Caco-2 (cell line): ENCODE measurements around the gene VAMP8. TPM values are rescaled to one million over a fixed set of nuclear protein-coding genes. Genes with fewer than 3 reads are reported as not detected.

Source experiments
- BruUV-seq: library from RNA; stranded (reverse); fragments of 400-500 nt; replicated peaks from 2 replicates; lab custom pipeline; 2021; lab: Mats Ljungman, UMichigan
- CTCF ChIA-PET: fragments of 300-600 bp; sonication (Branson Sonifier 250); formaldehyde crosslinking; loops from one replicate; lab custom pipeline; 2022; ENCODE audit warnings: antibody characterized with exemption; lab: Charles Lee
- POLR2A ChIA-PET: fragments of 300-600 bp; sonication (Branson Sonifier 250); formaldehyde crosslinking; loops from one replicate; lab custom pipeline; 2022; ENCODE audit warnings: antibody characterized with exemption; lab: Charles Lee
- DNase-seq, 2 experiments: peaks; one replicate each; pipeline versions ENCODE4 v3.0.0 to v3.0.0-alpha.2; 2020 to 2022
- H3K27me3 ChIP-seq: replicated peaks from 2 replicates; pipeline ENCODE4 v1.6.0; 2011; ENCODE audit warnings: low read length; ENCODE audit not compliant: control insufficient read depth, insufficient read depth
- H3K36me3 ChIP-seq: 2 replicates; pipeline ENCODE4 v1.5.1; 2011; ENCODE audit warnings: low read length; ENCODE audit not compliant: control insufficient read depth, insufficient read depth
- H3K4me1 ChIP-seq: fragments of 250-450 bp; sonication (Bioruptor Pico); 2 replicates; pipeline ENCODE4 v1.5.1; 2020; ENCODE audit warnings: mild to moderate bottlenecking
- H3K4me3 ChIP-seq: 2 replicates; pipeline ENCODE4 v1.5.1; 2011; ENCODE audit warnings: low read depth, mild to moderate bottlenecking, control low read depth, low read length
- H3K9me3 ChIP-seq: fragments of 250-450 bp; sonication (Bioruptor Pico); 2 replicates; pipeline ENCODE4 v1.5.1; 2020; ENCODE audit warnings: mild to moderate bottlenecking, moderate library complexity
- H3K27ac Mint-ChIP-seq: one replicate; pipeline ENCODE4 v1.8.0; 2022; ENCODE audit warnings: mixed read lengths; ENCODE audit not compliant: unreplicated experiment
- H3K27me3 Mint-ChIP-seq: one replicate; pipeline ENCODE4 v1.8.0; 2022; ENCODE audit warnings: mixed read lengths; ENCODE audit not compliant: insufficient read depth, unreplicated experiment
- H3K36me3 Mint-ChIP-seq: one replicate; pipeline ENCODE4 v1.8.0; 2022; ENCODE audit warnings: mild to moderate bottlenecking, mixed read lengths; ENCODE audit not compliant: insufficient read depth, unreplicated experiment
- H3K4me1 Mint-ChIP-seq: one replicate; pipeline ENCODE4 v1.8.0; 2022; ENCODE audit warnings: low read depth, mixed read lengths; ENCODE audit not compliant: unreplicated experiment
- H3K4me3 Mint-ChIP-seq: one replicate; pipeline ENCODE4 v1.8.0; 2022; ENCODE audit warnings: mild to moderate bottlenecking, moderate library complexity, mixed read lengths; ENCODE audit not compliant: unreplicated experiment
- H3K9me3 Mint-ChIP-seq: one replicate; pipeline ENCODE4 v1.8.0; 2022; ENCODE audit warnings: mixed read lengths; ENCODE audit not compliant: unreplicated experiment
- intact Hi-C: fragments of 100-400 bp; cut with micrococcal nuclease; formaldehyde crosslinking; loops from one replicate; pipeline ENCODE4 v1.10.0; 2022; ENCODE audit not compliant: unreplicated experiment
- total RNA-seq: library from RNA; stranded (reverse); gene quantifications from 2 replicates; pipeline ENCODE4 v1.2.3, GENCODE V29; 2022
- TF ChIP-seq, protein P1 (sequence below), 2 experiments: fragments of 200-600 bp in 1 of 2; IDR thresholded peaks; 1 replicate in 1 of 2; 2 replicates in 1 of 2; pipeline versions ENCODE4 v1.5.1 to v1.8.0; 2011 to 2022; ENCODE audit warnings: antibody characterized with exemption in 1 of 2, control low read depth in 1 of 2, inconsistent platforms in 1 of 2, low read depth in 1 of 2, low read length in 1 of 2, mild to moderate bottlenecking in 1 of 2, moderate library complexity in 1 of 2; ENCODE audit not compliant: insufficient read depth in 1 of 2, severe bottlenecking in 1 of 2, unreplicated experiment in 1 of 2

The VAMP8 gene
- total RNA-seq, 1 experiment from 2014 or later, result 85.5 TPM

DNA sequence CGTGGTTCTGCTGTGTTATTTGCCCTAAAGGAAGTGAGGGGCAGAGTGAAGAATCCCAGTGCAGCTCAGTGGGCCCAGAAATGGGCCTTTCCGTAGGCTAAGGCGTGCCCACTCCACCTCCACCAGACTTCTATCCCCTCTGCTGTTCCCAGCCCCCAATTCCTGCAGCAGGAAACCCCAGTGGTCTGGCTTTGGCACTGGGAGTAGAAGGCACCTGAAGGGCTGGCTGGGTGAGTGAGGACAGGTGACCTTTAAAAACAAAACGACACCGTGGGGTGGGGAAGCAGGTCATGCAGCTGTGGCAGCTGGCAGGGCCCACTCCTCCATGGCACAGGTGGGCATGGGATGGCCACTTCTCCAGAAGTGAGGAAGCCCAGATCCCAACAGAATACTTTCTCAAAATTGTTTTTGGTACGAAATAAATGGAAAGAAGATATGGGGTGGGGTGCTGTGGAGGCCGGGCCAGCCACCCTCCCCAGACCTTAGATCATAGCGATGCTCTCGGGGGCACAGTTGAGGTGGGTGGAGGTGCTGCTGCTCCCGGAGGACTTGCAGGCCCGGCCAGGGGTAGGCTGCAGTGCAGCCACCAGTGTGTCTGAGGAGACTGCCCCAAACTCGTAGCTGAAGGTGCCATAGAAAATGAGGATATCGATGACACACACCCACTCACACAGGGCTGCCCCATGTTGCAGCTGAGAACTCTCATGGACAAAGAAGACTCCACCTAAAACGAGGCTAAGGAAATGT lies 21.4 kb downstream of the VAMP8 start:
- intact Hi-C loops, result no loop called here
- Histone ChIP-seq H3K9me3 (no peaks in the 10 kb centered on the region), H3K36me3 (peaks cover 11% of the 10 kb centered on the region), H3K4me3 (no peak overlapping the region), H3K27me3 (no peaks in the 10 kb centered on the region), H3K4me1 (peaks cover 16% of the 10 kb centered on the region; the same call in 1 of the 2 replicates)
- TF ChIP-seq, protein P1, sequence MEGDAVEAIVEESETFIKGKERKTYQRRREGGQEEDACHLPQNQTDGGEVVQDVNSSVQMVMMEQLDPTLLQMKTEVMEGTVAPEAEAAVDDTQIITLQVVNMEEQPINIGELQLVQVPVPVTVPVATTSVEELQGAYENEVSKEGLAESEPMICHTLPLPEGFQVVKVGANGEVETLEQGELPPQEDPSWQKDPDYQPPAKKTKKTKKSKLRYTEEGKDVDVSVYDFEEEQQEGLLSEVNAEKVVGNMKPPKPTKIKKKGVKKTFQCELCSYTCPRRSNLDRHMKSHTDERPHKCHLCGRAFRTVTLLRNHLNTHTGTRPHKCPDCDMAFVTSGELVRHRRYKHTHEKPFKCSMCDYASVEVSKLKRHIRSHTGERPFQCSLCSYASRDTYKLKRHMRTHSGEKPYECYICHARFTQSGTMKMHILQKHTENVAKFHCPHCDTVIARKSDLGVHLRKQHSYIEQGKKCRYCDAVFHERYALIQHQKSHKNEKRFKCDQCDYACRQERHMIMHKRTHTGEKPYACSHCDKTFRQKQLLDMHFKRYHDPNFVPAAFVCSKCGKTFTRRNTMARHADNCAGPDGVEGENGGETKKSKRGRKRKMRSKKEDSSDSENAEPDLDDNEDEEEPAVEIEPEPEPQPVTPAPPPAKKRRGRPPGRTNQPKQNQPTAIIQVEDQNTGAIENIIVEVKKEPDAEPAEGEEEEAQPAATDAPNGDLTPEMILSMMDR (IDR thresholded peaks at IDR 0.05; ENCODE audit: insufficient read depth in 1 of 2, low read depth in 1 of 2, low read length in 1 of 2, severe bottlenecking in 1 of 2, unreplicated experiment in 1 of 2), result no peak
- no TSS peak for BruUV-seq
- peaks cover 46% of the 10 kb centered on the region for H3K36me3 Mint-ChIP-seq
- no peaks in the 10 kb centered on the region for H3K27me3 Mint-ChIP-seq
- DNase-seq, result no peak
- peaks cover 20% of the 10 kb centered on the region for H3K4me1 Mint-ChIP-seq
- H3K27ac Mint-ChIP-seq, result no peak overlapping the region
- ChIA-PET CTCF (no interaction called here), POLR2A (no interaction called here)
- H3K4me3 Mint-ChIP-seq, result no peak overlapping the region
- no peaks in the 10 kb centered on the region for H3K9me3 Mint-ChIP-seq

DNA sequence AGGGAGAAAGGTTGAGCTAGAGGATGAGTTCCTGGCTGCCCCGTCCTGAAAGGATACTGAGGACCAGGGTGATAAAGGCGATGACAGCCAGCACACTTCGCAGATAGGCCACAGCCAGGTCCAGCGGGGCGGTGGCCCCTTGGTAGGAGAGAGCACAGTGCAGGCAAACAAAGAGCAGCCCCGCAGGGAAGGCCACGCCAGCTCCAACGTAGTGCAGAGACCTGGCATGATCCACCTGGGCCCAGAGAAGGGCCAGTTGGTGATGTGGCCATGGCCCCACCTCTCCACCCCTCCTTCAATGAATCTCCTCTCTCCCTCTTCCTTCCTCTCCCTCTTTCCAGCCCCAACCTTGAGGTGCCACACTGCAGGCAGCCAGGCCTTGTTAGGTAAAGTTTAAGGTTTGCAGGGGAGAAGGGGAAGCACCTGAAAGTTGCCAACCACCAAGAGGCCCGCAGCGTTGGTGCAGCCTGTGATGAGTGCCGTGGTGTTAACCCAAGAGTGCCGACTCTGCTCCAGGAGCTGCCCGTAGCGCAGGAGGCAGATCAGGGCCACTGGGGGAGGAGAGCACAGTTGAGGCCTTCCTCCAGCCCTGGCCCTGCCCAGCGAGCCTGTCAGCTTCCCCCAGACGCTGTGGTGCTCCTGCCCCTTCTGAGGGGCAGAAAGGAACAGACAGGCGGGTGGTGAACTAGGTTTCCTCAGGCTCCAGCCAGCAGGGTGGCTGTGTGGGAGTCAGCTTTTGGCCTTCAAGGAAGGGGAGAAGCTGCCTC lies 22.3 kb downstream of the VAMP8 start:
- Mint-ChIP-seq H3K4me1 (peaks cover 17% of the 10 kb centered on the region), H3K27me3 (no peaks in the 10 kb centered on the region), H3K9me3 (no peaks in the 10 kb centered on the region), H3K4me3 (no peak overlapping the region), H3K27ac (no peak overlapping the region), H3K36me3 (peaks cover 51% of the 10 kb centered on the region)
- no peak overlapping the region for H3K4me3 ChIP-seq
- no peak for DNase-seq
- H3K36me3 ChIP-seq, result peaks cover 11% of the 10 kb centered on the region
- H3K4me1 ChIP-seq, result peaks cover 14% of the 10 kb centered on the region; the same call in 1 of the 2 replicates
- no TSS peak for BruUV-seq
- CTCF ChIA-PET, result no interaction called here
- no peaks in the 10 kb centered on the region for H3K9me3 ChIP-seq
- POLR2A ChIA-PET, result no interaction called here
- TF ChIP-seq, protein P1 (IDR thresholded peaks at IDR 0.05; ENCODE audit: insufficient read depth in 1 of 2, low read depth in 1 of 2, low read length in 1 of 2, severe bottlenecking in 1 of 2, unreplicated experiment in 1 of 2), result no peak
- H3K27me3 ChIP-seq, result no peaks in the 10 kb centered on the region
- intact Hi-C loops, result no loop called here

DNA sequence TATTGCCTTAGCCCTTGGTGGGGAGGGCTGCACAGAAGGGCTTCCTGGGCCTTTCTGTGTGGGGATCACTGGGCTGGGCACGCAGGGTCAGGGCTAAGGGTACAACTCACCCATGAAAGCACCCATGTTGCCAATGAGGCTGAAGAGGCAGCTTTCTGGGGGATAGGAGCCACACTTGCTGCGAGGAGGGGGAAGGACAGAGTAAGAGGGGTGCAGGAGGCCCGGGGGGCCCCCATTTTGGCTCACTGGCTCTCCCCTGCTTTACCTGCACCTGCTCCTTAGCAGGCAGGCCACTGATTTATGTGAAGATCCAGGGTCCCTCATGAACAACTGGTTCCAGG lies 22.8 kb downstream of the VAMP8 start:
- POLR2A ChIA-PET, result no interaction called here
- CTCF ChIA-PET, result no interaction called here
- H3K36me3 Mint-ChIP-seq, result peaks cover 48% of the 10 kb centered on the region
- peaks cover 11% of the 10 kb centered on the region for H3K36me3 ChIP-seq
- H3K27me3 Mint-ChIP-seq, result no peaks in the 10 kb centered on the region
- H3K4me1 Mint-ChIP-seq, result peaks cover 13% of the 10 kb centered on the region
- H3K27me3 ChIP-seq, result no peaks in the 10 kb centered on the region
- no peak overlapping the region for H3K27ac Mint-ChIP-seq
- no TSS peak for BruUV-seq
- H3K4me3 ChIP-seq, result no peak overlapping the region
- no peak overlapping the region for H3K4me3 Mint-ChIP-seq
- H3K9me3 ChIP-seq, result no peaks in the 10 kb centered on the region
- H3K9me3 Mint-ChIP-seq, result no peaks in the 10 kb centered on the region
- TF ChIP-seq, protein P1 (IDR thresholded peaks at IDR 0.05; ENCODE audit: insufficient read depth in 1 of 2, low read depth in 1 of 2, low read length in 1 of 2, severe bottlenecking in 1 of 2, unreplicated experiment in 1 of 2), result no peak
- intact Hi-C loops, result no loop called here
- DNase-seq, result no peak
- peaks cover 13% of the 10 kb centered on the region; the same call in 1 of the 2 replicates for H3K4me1 ChIP-seq
